ENCODE results near the gene CACNG4. TPM values are rescaled to one million over a fixed set of nuclear protein-coding genes. Genes with fewer than 3 reads are reported as not detected.

Gene CACNG4
- total RNA-seq, 4 donors from 2014 or later, result 0.42 to 0.91 TPM; not detected in 2

DNA sequence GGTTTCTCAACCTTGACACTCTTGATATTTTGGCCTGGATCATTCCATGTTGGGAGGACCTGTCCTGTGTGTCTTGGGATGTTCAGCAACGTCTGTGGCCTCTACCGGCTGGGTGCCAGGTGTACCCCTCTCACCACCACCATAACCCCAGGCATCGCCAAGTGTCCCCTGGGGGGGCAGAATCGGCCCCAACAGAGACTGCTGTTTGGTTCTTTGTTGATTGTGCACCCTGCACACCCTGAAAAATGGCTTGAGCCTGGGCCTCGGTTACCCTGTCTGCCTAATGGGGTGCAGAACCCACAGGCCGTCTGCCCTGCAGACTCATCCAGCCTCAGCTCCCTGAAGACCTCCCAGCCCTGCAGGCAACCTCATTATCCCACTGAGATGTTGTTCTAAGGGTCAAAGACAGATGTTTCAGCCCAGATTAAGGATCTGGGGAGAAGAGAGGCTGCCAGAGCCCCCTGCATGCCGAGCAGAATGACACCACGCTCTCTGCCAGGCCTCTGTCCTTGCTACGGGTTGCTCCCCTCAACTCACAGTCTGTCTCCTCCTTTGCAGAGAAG is 89.0 kb downstream of the CACNG4 start:
- 80 to 82% methylated on average over 9 of the region's 9 CpGs for WGBS, 2 donors
- DNase-seq (ENCODE audit: low spot score in 2 of 2), result peak in 1 of 2 donors; percentile 70
- no peak overlapping the region for H3K4me3 ChIP-seq (ENCODE audit: low read depth, poor library complexity, severe bottlenecking)
- TF ChIP-seq CTCF (IDR thresholded peaks at IDR 0.05) (no peak), POLR2A (IDR thresholded peaks at IDR 0.05) (no peak)
- intact Hi-C loops (cut with DNase I; ENCODE audit: low total_unique reads), result no loop called here

DNA sequence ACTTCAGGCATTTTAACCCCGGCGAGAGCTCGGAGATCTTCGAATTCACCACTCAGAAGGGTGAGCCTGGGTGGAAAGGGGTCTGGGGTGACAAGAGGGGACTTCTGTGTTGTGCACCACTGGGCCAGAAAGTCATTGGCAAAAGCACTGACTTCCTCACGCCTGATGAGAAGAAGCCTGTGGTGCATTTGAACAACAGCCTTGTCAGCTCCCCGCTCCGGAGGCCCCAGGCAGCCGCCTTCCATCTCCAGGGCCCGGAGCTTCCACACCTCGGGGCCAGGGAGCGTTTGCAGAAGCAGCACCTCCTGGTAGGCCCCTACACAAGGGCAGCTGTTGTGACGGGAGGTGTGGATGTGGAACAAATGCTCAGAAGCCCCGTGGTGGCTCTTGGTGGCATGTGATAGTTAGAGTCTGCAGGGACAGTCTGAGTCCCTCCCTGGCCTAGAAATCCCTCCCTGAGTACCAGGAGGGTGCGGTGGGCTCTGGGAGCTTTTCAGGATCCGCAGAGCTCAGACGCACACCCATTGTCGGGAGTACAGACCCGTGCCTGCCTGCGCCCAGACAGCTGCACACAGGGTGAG is 89.6 kb downstream of the CACNG4 start:
- TF ChIP-seq CTCF (IDR thresholded peaks at IDR 0.05), result no peak
- no peak for TF ChIP-seq POLR2A (IDR thresholded peaks at IDR 0.05)
- intact Hi-C loops (cut with DNase I; ENCODE audit: low total_unique reads), result no loop called here
- DNase-seq (ENCODE audit: low spot score in 2 of 2), result peak in 1 of 2 donors; percentile 72
- 76 to 81% methylated on average over 18 of the region's 19 CpGs for WGBS, 2 donors
- no peak overlapping the region for H3K4me3 ChIP-seq (ENCODE audit: low read depth, poor library complexity, severe bottlenecking)

DNA sequence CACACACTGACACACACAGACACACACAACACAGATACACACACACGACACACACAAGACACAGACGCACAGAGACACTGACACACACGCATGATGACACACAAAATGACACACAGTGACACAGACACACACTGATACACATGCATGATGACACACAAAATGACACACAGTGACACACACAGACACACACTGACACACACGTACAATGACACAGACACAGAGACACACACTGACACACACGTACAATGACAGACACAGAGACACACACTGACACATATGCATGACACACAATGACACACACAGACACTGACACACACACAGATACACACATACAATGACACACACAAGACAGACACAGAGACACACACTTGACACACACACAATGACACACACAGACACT is 90.1 kb downstream of the CACNG4 start:
- intact Hi-C loops (cut with DNase I; ENCODE audit: low total_unique reads), result no loop called here
- DNase-seq (ENCODE audit: low spot score in 2 of 2), result peak in 1 of 2 donors; percentile 12
- TF ChIP-seq CTCF (IDR thresholded peaks at IDR 0.05), result peak in 1 of 3 donors; percentile 54
- TF ChIP-seq POLR2A (IDR thresholded peaks at IDR 0.05), result no peak
- H3K4me3 ChIP-seq (ENCODE audit: low read depth, poor library complexity, severe bottlenecking), result no peak overlapping the region
- WGBS, 2 donors, result 74 to 76% methylated on average over 5 of the region's 5 CpGs

DNA sequence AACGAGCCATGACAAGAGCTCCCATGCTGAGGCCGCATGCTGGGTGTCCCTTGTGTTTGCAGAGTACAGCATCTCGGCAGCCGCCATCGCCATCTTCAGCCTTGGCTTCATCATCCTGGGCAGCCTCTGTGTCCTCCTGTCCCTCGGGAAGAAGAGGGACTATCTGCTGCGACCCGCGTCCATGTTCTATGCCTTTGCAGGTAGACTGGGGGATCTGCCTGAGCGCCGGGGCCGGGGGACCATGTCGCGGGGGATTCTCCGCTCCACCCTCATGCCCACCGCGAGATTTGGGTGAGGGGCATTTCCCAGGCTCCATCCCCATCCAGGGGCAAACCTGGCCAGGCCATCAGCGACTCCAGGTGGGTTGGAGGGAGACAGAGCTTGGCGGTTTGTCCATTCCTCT is 90.5 kb downstream of the CACNG4 start:
- WGBS, 2 donors, result 93 to 96% methylated on average over 18 to 19 of the region's 19 CpGs
- TF ChIP-seq POLR2A (IDR thresholded peaks at IDR 0.05) (no peak), CTCF (IDR thresholded peaks at IDR 0.05) (no peak)
- H3K4me3 ChIP-seq (ENCODE audit: low read depth, poor library complexity, severe bottlenecking), result no peak overlapping the region
- DNase-seq (ENCODE audit: low spot score in 2 of 2), result peak in 1 of 2 donors; percentile 75
- intact Hi-C loops (cut with DNase I; ENCODE audit: low total_unique reads), result no loop called here

- no peak overlapping the region for H3K4me3 ChIP-seq (ENCODE audit: low read depth, poor library complexity, severe bottlenecking)
- peak in 1 of 2 donors; percentile 49 for DNase-seq (ENCODE audit: low spot score in 2 of 2)
- TF ChIP-seq POLR2A (IDR thresholded peaks at IDR 0.05), result no peak
- TF ChIP-seq CTCF (IDR thresholded peaks at IDR 0.05), result no peak
- intact Hi-C loops (cut with DNase I; ENCODE audit: low total_unique reads), result no loop called here
- 89 to 90% methylated on average over 29 of the region's 29 CpGs for WGBS, 2 donors
Measured at GRCh38 chr17:67055811-67056745, 91.6 kb downstream of the CACNG4 start.
